ENCODE measurements around the gene VIPR1.

Gene VIPR1

DNA sequence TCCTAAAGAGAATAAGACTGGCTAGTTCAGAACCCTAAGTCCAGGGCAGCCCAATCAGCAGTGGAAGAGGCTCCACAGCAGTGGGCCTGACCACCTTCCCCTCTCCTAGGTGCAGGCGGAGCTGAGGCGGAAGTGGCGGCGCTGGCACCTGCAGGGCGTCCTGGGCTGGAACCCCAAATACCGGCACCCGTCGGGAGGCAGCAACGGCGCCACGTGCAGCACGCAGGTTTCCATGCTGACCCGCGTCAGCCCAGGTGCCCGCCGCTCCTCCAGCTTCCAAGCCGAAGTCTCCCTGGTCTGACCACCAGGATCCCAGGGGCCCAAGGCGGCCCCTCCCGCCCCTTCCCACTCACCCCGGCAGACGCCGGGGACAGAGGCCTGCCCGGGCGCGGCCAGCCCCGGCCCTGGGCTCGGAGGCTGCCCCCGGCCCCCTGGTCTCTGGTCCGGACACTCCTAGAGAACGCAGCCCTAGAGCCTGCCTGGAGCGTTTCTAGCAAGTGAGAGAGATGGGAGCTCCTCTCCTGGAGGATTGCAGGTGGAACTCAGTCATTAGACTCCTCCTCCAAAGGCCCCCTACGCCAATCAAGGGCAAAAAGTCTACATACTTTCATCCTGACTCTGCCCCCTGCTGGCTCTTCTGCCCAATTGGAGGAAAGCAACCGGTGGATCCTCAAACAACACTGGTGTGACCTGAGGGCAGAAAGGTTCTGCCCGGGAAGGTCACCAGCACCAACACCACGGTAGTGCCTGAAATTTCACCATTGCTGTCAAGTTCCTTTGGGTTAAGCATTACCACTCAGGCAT lies 33.7 kb downstream of the VIPR1 start:
- TF ChIP-seq, protein P1, sequence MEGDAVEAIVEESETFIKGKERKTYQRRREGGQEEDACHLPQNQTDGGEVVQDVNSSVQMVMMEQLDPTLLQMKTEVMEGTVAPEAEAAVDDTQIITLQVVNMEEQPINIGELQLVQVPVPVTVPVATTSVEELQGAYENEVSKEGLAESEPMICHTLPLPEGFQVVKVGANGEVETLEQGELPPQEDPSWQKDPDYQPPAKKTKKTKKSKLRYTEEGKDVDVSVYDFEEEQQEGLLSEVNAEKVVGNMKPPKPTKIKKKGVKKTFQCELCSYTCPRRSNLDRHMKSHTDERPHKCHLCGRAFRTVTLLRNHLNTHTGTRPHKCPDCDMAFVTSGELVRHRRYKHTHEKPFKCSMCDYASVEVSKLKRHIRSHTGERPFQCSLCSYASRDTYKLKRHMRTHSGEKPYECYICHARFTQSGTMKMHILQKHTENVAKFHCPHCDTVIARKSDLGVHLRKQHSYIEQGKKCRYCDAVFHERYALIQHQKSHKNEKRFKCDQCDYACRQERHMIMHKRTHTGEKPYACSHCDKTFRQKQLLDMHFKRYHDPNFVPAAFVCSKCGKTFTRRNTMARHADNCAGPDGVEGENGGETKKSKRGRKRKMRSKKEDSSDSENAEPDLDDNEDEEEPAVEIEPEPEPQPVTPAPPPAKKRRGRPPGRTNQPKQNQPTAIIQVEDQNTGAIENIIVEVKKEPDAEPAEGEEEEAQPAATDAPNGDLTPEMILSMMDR (IDR thresholded peaks at IDR 0.05; ENCODE audit: insufficient read depth, low read depth, low read length, missing control alignments): peak; percentile 55
- H3K4me3 ChIP-seq (ENCODE audit: low read depth, low read length): no peak overlapping the region
- peak; percentile 58 for DNase-seq (ENCODE audit: low read depth)

DNA sequence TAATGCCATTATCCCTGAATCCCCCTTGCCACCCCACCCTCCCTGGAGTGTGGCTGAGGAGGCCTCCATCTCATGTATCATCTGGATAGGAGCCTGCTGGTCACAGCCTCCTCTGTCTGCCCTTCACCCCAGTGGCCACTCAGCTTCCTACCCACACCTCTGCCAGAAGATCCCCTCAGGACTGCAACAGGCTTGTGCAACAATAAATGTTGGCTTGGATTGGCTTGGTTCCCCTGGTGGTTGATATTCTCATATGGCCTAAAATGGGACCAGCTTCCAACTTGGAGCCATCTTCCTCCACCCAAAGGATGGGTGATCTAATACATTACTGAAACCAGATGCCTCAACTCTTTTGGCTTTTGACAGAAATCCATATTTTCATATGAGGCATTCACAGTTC lies 34.9 kb downstream of the VIPR1 start:
- DNase-seq (ENCODE audit: low read depth): no peak
- H3K4me3 ChIP-seq (ENCODE audit: low read depth, low read length): no peak overlapping the region
- TF ChIP-seq, protein P1 (IDR thresholded peaks at IDR 0.05; ENCODE audit: insufficient read depth, low read depth, low read length, missing control alignments): no peak

DNA sequence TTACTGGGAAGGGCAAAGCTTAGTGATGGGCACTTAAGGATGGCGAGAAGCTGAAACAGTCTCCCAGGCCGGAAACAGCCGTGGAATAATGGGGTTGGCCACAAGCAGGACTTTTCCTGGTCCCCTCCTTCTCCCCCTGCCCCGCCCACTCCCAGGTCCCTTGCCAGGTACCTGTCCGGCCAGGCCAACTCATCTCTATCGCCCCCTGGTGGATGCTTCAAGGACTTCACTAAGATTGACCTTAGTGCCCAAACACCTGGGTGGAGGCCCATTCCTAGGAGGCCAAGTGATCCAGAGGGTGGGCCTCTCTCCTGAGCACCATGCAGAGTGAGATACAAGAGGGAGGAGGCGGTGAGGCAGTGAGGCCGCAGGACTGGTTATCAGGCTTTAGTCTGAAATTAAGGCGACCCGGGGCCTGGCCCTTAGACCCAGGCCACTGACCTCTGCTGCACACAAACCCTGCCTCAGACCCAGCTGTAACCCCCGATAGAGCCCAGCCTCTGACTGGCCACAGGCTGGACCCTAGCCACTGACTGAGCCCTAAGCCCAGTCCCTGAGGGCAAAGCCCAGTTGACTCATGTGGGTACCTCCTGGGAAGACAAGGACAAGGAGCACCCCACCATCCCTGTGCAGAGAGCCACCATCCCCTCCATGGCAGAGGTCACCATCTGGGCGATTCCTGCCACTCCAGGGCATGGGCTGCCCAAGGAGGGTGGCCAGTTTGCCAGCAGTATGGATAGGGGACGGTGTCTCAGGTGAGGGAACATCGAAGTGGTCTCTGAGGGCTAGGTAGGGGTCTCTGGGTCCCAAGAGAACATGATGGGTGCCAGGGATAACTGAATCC lies 37.6 kb downstream of the VIPR1 start:
- H3K4me3 ChIP-seq (ENCODE audit: low read depth, low read length): no peak overlapping the region
- TF ChIP-seq, protein P1 (IDR thresholded peaks at IDR 0.05; ENCODE audit: insufficient read depth, low read depth, low read length, missing control alignments): peak; percentile 83
- DNase-seq (ENCODE audit: low read depth): peak; percentile 62

DNA sequence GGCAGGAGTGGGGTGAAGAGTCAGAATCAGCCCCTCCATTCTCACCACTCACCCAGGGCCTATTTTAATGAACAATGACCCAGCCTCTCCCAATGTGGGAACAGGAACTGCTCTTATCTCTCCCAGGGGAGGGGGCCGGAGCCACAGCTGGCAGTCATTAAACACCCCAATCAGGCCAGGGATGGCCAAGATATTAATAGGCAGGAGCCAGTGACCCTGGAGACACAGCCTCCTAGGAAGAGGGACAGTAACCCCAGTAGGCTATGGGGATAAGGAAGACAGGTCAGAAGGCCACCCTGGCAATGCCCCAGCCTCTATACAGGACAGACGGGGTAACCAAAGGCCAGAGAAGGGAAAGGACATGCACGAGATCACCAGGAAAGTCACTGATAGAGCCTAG lies 38.6 kb downstream of the VIPR1 start:
- DNase-seq (ENCODE audit: low read depth): no peak
- no peak overlapping the region for H3K4me3 ChIP-seq (ENCODE audit: low read depth, low read length)
- TF ChIP-seq, protein P1 (IDR thresholded peaks at IDR 0.05; ENCODE audit: insufficient read depth, low read depth, low read length, missing control alignments): no peak

DNA sequence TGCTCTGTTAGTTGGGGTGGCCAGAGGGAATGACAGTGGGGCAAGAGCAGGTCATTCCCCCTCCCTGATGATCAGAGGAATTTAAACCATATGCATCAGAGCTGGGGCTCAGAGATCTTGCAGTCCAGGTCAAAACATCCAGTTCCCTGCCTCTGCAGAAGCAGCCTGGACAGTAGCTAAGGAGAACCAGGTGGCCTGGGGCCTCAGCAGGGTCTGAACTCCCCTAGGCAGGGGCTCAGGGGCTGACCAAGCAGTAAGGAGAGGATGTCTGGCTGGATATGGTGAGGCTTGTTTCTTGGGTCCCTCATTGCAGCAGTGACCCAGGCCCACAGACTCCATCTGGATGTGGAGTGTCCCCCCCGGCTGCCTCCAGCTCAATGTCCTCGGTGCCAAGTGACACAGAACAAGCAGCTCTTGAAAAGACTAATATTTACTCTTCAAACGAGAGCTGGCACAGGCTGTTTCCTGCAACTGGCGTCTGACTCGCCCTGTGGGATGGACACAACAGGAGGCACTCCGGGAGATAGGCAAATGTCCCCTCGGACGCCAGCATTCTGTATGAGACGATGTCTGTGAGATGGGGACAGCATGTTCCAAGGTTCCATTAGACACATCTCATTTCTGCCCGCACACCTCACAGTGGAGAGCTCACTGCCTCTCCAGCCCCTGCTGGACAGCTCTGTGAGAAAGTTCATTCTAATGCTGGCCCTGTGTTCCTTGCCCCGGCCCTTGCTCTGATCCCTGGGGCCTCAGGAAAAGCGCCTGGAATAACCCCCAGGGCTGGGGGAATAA lies 42.2 kb downstream of the VIPR1 start:
- no peak for DNase-seq (ENCODE audit: low read depth)
- no peak overlapping the region for H3K4me3 ChIP-seq (ENCODE audit: low read depth, low read length)
- TF ChIP-seq, protein P1 (IDR thresholded peaks at IDR 0.05; ENCODE audit: insufficient read depth, low read depth, low read length, missing control alignments): no peak

DNA sequence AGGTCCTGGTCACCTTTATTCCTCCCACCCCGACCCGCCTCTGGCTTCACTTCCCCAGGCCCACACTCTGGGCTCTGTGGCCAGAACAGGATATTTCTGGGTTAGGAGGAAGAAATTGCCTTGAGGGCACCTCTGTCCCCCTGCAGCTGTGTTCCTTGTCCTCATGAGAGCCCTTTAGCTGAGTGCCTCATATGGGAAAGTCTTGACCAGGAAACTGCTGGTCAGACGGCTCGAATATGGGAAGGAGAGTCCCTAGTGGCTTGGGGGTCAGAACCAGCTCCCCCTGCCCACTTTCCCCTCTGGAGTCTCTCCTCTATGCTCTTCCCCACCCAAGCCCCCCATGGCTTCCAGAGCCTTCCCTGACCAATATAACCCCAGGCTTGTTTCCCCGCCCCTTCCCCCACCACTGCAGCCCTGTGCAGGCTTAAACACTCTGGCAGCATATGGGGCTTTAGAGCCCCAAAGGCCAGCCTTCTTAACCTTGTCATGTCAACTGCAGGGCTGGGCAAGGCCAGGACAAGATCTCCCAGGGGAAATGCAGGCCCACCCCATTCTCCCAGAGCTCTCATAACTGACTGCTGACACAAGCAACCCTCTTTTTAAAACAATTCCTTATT lies 42.9 kb downstream of the VIPR1 start:
- no peak for DNase-seq (ENCODE audit: low read depth)
- H3K4me3 ChIP-seq (ENCODE audit: low read depth, low read length): no peak overlapping the region
- TF ChIP-seq, protein P1 (IDR thresholded peaks at IDR 0.05; ENCODE audit: insufficient read depth, low read depth, low read length, missing control alignments): no peak
